HG02571 (cell line): ENCODE measurements around the gene UGT1A3.
"Not testable (repeated sequence)": the region's sequence is repeated elsewhere in the genome, so short reads cannot be mapped to it uniquely, and the experiment has no call there.

Source experiments
- ATAC-seq: cut with Tn5 transposase; IDR thresholded peaks from one replicate; pipeline ENCODE4 v1.9.1; 2021; ENCODE audit warnings: mild to moderate bottlenecking, moderate library complexity; ENCODE audit not compliant: unreplicated experiment

The UGT1A3 gene

DNA sequence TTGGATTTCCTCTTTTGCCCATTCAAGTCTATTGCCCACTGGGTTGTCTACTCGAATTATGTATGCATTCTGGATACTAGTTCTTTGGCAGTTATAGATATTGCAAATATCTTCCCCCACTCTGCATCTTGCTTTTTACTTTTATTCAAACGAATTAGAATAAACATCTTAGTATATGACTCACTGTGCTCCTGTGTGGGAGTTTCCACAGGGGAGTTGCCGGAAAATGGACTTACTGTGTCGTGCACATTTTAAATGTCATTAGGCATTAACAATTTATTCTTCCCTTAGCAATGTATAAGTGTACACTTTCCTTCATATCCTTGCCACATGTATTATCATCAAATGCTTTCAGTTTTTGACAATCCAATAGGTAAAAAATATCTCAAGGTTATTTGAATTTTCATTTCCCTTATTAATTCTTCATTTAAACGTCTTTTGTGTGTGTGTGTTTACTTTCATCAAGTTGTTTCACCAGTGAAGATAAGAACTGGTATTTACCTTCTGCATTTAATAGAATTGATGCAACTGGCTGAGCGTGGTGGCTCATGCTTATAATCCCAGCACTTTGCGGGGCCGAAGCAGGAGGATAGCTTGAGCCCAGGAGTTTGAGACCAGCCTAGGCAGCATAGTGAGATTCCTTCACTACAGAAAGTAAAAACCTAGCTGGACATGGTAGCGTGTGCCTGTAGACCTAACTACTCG lies 20.8 kb upstream of the UGT1A3 start:
- no peak for ATAC-seq

DNA sequence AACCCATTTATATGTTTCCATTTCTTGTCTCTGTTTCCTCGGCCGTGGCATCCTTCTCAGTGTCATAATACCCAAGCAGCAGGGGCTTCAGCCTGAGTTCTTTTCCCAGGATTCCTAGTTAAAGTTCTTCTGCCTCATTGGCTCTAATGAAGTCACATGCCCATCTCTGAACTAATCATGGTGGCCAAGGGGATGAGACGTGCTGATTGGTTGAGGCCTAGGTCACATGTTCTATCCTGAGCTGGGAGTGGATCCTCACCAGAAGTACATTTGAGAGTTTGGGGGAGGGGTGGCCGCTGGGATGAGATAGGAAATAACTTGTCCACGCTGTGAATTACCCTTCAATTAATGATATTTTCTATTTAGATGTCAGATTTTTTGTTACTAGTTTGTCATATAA lies 19.9 kb upstream of the UGT1A3 start:
- no peak for ATAC-seq

DNA sequence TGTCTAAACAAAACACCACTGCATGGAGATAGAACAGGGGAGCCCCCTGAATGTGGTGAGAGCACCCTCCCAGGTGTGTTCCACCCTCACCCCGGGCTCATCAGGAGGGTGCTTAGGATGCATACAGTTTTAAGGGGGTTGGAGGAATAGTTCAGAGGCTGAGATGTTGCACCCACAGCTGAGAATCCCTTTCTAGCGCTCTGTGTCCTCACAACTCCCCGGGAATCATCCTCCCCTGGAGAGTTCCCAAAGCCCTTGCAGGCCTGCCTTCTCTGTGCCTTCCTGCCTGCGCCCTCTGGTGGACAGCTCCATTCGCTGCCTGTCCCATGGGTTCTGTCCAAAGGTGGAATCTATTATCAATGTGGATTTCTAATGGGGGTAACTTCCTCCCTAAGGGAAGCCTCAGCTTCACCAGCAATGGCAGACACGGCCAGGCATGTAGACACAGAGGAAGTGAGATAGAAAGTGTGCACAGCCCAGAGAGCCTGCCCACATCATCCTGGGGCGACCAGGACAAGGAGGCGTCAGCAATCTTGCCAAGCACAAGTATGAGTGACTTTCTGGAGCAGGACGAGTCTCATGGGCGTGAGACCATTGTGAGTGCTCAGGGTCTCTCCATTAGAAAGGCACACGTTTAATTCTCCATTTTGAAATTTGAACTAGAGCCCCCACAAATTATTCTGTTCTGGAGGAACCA lies 17.4 kb upstream of the UGT1A3 start:
- ATAC-seq = peak; percentile 53

DNA sequence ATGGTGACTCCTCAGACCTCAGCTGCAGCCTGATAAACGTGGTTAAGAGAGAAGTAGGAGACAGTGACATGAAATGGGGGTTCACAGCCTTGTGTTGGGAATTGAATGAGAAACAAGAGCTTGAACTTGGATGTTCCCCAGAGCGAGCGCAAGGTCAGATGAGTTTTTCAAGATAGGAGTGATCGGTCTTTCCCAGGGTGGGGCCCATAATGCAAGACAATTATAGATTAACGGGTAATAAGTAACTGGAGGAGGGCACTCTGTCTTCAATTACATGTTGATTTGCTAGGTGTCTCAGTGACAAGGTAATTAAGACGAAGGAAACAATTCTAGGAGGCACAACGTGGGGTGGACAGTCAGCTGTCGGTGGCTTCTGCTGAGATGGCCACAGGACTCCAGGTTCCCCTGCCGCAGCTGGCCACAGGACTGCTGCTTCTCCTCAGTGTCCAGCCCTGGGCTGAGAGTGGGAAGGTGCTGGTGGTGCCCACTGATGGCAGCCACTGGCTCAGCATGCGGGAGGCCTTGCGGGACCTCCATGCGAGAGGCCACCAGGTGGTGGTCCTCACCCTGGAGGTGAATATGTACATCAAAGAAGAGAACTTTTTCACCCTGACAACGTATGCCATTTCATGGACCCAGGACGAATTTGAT lies 16.1 kb upstream of the UGT1A3 start, which contains the start of gene UGT1A5:
Gene UGT1A5 (plus strand): TSS at position 297 of the 651 bp plus-strand sequence. CDS start 85 bp downstream, at position 382.
- ATAC-seq = no peak

DNA sequence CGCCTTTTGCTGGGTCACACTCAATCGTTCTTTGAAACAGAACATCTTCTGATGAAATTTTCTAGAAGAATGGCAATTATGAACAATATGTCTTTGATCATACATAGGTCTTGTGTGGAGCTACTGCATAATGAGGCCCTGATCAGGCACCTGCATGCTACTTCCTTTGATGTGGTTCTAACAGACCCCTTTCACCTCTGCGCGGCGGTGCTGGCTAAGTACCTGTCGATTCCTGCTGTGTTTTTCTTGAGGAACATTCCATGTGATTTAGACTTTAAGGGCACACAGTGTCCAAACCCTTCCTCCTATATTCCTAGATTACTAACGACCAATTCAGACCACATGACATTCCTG lies 15.6 kb upstream of the UGT1A3 start:
- ATAC-seq = no peak

DNA sequence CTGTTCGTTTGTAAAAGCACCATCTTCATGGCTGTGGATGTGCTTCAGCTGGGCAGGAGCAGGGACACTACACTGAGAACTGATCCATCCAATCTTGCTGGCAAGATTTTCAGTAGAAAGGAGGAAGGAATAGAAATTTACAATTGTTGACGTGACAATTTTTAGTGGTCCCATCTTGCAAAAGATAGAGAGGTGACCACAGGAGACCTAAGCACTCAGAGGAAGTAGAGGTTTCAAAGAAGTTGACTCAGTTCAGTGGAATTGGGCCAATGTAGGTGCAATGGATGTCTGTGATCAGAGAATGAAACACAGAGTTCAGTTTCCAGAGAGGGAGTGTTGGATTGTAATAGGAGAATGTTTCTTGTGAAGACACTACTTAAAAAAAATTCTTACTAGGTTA lies 14.7 kb upstream of the UGT1A3 start:
- ATAC-seq = no peak

DNA sequence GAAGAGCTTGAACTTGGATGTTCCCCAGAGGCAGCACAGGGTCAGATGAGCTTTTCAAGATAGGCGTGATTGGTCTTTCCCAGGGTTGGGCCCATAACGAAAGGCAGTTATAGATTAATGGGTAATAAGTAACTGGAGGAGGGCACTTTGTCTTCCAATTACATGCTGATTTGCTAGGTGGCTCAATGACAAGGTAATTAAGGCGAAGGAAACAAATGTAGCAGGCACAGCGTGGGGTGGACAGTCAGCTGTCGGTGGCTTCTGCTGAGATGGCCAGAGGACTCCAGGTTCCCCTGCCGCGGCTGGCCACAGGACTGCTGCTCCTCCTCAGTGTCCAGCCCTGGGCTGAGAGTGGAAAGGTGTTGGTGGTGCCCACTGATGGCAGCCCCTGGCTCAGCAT lies 10.3 kb upstream of the UGT1A3 start, which contains the start of gene UGT1A4:
Gene UGT1A4 (plus strand): TSS at position 185 of the 400 bp plus-strand sequence. CDS start 85 bp downstream, at position 270.
- ATAC-seq = no peak

DNA sequence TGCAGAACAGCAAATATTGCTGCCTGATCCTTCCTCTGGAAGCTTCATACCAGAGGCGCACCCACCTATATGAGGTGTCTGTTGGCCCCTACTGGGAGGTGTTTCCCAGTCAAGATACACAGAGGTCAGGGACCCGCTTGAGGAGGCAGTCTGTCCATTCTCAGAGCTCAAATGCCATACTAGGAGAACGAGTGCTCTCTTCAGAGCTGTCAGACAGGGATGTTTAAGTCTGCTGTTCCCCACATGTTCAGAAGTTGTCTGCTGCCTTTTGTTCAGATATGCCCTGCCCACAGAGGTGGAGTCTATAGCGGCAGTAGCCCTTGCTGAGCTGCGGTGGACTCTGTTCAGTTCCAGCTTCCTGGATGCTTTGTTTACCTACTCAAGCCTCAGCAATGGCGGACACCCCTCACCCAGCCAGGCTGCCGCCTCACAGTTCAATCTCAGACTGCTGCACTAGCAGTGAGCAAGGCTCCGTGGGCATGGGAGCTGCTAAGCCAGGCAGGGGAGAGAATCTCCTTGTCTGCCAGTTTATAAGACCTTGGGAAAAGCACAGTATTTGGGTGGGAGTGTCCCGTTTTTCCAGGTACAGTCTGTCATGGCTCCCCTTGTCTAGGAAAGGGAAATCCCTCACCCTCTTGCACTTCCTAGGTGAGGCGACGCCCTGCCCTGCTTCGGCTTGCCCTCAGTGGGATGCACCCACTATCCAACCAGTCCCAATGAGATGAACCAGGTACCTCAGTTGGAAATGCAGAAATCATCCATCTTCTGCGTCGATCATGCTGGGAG lies 8.2 kb downstream of the UGT1A3 start:
- ATAC-seq = not testable (repeated sequence)

DNA sequence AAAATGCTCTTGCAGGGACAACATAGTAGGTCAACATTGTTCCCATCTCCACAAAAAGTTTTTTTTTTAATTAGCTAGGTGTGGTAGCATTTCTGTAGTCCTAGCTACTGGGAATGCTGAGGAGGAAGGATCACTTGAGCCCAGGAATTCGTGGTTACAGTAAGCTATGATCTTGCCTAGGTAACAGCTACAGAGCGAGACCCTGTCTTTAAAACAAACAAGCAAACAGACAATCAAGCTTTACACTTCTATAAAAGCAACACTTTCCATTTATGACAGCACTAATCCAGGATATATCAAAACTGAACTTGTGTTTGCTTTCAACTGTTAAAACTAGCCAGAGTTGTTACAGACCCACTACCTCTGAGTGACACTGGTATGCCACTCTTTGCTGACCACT lies 12.0 kb downstream of the UGT1A3 start:
- no peak for ATAC-seq

DNA sequence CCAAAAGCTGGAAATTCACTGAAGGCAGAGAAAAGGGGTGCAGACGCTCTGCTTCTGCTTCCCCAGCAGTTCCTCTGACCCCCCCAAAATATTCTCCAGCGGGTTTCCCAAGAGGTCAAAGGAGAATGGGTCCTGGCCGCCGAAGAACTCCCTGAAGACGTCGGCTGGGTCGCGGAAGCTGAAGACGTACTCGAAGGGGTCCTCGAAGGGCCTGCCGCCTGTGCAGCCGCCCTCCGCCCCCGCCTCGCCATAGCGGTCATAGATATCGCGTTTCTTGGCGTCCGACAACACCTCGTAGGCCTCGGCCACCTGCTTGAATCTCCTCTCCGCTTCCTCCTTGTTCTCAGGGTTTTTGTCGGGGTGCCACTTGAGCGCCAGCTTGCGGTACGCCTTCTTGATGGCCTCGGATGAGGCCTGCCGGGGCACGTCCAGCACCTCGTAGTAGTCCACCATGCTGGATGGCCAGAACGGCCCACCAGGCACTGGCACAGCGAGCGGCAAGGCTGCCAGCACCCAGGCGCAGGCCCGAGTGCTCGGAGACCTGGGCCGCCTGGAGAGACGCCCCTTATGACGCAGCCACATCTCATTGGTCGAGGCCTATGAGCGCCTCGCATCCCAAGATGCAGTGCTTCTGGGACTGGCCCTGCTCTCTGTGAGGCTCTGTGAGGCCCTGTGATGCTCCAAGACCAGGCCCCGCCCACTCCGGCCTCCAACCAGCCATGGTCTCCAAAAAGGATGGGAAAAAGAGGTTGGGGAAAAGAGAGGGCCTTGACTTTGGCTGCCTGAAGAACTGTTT lies 14.8 kb downstream of the UGT1A3 start:
- ATAC-seq = no peak

DNA sequence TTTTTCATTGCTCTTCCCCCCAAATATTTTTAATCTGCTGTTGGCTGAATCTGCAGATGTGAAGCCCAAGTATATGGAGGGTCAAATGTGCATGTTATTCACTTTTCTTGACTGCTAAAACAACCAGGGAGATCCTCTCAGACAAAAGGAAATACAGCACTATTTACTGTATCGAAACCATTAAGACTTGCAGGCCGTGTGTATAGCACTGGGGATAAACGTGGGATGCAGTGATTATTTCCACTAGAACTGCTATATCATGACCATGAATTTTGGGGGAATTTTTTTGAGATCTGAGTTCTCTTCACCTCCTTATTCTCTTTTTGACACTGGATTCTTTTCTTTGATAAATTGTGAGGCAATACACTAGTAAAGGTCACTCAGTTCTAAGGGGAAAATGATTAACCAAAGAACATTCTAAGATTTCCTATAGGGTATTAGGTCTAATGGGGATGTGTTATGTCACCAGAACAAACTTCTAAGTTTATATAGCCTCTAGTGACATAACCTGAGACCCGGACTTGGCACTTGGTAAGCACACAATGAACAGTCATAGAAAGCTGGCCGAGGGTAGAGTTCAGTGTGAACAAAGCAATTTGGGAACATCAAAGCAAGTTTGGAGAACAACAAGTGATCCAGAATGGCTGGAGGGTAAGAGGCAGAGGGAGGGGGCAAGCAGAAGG lies 16.4 kb downstream of the UGT1A3 start:
- no peak for ATAC-seq

DNA sequence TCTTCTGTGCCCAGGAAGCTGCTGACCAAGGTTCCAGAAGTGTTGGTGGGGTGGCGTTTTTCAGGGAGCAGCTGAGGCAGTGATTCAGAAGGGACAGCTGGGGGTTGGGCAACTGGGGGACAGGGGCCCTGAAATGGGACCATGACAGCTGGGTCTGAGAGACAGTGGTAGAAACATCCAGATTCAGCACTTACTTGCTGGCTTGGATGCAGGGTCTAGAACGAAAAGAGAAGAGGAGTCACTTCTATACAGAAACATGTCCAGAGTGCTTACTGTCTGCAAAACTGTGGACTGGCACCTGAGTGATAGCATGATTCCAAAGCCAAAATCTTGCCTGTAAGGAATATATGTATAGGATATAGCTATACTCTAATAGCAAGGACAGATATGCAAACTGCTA lies 17.0 kb downstream of the UGT1A3 start:
- ATAC-seq = not testable (repeated sequence)

DNA sequence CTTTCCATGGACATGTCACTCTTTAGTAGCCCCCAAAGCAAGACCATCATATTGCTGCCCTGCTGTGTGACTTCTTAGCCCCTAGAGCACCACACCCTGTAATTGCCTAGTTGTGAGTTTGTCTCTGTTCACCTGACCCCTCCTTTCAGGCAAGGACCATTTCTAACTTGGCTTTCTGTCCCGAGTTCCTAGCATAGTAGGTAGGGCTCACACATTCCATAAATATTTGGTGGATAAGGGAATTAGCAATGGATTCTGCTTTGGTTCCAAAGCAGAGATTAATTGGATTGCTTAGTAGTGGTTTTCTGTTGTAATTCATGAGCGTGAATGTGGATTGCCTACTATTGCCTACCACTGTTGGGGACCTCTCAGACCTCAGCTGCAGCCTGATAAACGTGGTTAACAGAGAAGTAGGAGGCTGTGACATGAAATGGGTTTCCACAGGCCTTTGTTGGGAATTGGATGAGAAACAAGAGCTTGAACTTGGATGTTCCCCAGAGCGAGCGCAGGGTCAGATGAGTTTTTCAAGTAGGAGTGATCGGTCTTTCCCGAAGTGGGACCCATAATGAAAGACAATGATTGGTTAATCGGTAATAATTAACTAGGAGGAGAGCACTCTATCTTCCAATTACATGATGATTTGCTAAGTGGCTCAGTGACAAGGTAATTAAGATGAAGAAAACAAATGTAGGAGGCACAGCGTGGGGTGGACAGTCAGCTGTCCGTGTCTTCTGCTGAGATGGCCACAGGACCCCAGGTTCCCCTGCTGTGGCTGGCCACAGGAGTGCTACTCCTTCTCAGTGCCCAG lies 17.8 kb downstream of the UGT1A3 start:
- ATAC-seq = no peak

DNA sequence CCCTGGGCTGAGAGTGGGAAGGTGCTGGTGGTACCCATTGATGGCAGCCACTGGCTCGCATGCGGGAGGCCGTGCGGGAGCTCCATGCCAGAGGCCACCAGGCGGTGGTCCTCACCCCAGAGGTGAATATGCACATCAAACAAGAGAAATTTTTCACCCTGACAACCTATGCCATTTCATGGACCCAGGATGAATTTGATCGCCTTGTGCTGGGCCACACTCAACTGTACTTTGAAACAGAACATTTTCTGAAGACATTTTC lies 18.4 kb downstream of the UGT1A3 start:
- no peak for ATAC-seq

DNA sequence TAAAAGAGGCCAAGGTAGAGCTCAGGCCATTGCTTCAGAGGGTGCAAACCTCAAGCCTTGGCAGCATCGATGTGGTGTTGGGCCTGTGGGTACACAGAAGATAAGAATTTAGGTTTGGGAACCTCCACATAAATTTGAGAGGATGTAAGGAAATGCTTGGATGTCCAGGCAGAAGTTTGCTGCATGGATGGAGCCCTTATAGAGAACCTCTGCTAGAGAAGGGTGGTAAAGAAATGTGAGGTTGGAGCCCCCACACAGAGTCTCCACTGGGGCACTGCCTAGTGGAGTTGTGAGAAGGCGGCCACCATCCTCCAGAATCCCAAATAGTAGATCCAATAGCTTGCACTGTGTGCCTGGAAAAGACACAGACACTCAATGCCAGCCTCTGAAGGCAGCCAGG lies 21.8 kb downstream of the UGT1A3 start:
- ATAC-seq = not testable (repeated sequence)

DNA sequence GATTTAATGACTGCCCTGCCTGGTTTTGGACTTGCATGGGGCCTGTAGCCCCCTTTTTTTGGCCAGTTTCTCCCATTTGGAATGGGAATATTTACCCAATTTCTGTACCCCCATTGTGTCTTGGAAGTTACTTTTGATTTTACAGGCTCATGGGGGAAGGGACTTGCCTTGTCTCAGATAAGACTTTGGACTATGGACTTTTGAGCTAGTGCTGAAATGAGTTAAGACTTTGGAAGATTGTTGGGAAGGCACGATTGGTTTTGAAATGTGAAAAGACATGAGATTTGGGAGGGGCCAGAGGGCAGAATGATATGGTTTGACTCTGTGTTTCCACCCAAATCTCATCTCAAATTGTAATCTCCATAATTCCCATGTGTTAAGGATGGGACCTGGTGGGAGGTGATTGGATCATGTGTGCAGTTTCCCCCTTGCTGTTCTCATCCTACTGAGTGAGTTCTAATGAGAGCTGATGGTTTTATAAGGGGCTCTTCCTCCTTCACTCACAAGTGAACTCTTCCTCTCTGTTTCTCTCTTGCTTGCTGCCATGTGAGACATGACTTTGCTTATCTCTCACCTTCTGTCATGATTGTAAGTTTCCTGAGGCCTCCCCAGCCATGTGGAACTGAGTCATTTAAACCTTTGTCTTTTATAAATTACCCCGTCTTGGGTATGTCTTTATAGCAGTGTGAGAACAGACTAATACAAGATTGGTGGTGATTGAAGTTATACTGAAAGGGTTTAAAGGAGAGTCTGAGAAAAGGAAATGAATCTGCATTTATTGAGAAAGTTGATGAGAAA lies 22.6 kb downstream of the UGT1A3 start:
- ATAC-seq = not testable (repeated sequence)

DNA sequence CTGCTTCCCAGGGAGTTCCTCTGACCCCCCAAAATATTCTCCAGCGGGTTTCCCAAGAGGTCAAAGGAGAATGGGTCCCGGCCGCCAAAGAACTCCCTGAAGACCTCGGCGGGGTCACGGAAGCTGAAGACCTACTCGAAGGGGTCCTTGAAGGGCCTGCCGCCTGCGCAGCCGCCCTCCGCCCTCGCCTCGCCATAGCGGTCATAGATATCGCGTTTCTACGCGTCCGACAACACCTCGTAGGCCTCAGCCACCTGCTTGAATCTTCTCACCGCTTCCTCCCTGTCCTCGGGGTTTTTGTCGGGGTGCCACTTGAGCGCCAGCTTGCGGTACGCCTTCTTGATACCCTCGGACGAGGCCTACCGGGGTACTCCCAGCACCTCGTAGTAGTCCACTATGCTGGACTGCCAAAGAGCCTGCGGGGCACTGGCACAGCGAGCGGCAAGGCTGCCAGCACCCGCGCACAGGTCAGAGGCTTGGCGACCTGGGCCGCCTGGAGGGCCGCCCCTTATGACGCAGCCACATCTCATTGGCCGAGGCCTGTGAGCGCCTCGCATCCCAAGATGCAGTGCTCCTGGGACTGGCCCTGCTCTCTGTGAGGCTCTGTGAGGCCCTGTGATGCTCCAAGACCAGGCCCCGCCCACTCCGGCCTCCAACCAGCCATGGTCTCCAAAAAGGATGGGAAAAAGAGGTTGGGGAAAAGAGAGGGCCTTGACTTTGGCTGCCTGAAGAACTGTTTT lies 26.2 kb downstream of the UGT1A3 start:
- ATAC-seq = no peak
